NCI-H526 treated with DMSO at 0.1 percent for 48 hours (cell line): ENCODE results near the gene PBX4.
A peak's percentile ranks its signal among the peaks of the same experiment; 100 is the strongest.

Experiments used
- DNase-seq: peaks from one replicate; lab custom pipeline; 2025; lab: John Stamatoyannopoulos, UW

Gene PBX4

DNA sequence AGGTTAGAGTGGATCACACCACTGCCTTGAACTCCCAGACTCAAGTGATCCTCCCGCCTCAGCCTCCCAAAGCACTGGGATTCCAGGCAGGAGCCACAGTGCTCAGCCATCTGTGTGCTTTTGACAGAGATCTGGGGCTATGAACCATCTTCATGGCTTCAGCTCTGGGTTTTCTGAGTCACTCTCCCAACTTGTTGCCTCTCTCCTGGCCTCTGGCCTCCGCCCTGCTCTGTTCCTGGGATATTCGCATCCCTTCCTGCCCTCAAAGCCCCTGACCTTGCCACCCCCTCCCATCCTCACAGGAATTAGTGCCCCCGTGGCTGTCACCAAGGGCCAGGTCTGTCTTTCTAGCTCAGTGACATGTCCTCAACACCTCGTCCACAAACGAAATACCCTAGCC is 30.7 kb upstream of the PBX4 start:
- DNase-seq: no peak

DNA sequence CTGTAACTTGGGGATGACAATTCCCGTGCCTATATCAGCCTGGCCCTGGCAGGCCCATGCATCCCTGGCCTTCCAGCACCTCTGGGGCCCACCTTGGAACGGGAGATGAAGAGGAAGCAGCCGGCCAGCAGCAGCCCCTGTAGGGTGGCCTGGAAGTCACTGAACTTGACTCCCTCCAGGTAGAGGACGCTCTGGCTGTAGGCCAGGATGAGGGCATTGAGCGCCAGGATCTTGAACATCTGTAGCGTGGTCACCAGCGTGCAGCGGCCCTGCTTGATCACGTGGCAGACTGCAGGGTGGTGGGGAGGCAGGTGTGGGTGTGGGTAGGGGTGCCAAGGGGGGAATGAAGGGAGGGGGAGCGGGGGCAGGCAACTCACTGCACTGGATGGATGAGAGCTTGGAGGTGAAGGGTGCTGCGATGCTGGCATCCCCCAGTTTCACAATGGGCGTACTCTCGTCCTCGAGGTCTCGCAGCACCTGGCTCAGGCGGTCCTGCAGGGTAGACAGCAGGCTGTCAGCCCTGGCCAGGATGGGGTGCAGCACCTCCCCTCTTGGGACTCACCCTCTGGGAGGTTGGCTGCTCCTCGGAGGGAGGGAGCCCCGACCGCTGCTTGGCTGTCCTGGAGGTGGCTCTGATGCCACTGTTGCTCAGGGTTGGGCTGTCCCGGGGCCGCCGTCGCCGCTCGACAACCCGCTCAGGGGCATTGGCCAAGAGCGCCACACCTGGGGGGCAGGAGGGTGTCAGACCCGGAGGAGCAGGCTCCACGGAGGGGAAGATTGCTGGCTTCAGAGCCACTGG is 28.7 kb upstream of the PBX4 start:
- DNase-seq: no peak

DNA sequence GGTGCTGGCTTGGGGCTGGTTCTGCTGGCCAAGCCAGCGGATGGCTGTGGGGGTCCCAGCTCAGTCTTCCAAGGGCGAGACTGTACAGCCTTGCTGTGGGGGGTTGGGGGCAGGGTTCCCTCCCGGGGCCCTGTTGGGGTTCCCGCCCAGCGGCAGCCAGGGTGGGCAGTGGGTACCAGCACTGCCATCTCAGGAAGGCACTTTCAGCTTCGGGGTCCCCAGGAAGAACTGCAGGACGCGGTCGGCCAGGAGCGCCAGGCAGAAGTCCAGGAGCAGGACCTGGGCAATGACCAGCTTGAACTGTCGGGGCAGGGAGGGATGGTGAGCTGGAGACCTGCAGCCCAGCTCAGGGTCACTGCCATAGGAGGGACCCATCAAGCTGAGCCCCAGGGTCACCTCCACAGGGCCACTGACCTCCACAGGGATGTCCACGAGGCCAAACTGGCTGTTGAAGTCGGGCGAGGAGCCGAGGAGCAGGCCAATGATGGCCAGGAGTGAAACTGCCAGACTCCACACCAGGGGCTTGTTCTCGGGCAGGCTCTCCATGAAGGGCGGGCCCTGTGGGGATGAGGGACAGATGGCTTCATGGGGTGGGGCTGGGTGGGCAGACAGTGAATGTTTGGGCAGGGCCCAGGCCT is 26.9 kb upstream of the PBX4 start:
- DNase-seq: no peak

DNA sequence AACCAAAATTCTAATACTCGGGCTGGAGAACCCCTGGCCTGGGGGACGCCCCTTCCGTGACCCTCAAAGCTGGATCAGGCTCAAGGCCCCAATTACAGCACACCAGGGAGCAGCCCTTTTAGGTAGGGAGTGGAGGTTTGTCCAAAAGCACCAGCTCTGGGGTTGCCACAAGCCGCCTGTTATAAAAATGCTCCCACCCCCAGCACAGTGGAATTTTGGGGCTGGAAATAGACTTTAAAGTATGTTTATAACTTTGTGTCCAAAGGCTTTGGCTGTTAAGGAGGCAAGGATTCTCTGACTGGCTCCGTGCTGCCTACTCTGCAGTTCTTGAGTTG is 25.5 kb upstream of the PBX4 start:
- no peak for DNase-seq

DNA sequence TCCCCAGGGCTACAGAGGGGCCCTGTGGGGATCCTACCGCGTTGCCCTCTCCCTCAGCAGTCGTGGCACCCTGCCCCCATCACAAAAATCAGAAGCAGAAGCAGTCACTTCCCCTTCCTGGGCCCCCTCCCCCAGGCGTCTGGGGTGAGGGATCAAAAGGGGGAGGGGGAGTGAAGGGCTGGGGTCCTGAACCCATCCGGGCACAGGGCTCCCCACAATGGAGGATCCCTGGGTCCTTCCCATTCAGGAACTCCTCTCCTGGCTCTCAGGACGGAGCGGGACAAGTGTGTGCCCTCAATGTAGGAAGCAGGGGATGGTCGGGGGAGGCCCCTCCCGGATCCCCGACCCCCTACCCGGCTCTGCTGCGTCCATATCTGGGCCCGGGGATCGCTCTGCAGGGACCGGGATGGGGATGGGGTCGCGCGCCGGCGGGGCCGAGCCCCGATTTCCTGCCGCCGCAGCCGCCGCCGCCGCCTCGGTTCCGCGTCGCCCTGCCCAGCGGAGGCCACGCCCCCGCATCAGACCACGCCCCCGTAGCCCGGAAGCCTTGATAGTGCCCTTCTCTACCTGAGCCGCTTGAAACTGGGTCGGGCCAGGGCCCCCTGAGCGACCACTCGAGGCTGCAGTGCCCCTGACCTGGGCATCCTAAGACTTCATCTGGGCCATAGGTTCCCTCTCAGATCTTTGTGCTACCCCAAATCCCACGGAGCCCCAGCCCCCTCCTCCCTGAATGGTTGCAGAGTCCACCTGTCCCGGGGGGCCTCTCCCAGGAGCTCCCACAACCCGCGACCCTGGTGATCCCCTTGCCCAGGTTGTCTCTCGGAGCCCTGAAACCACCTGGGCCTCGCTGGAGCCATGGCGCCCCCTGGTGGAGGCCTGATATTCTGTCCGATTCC is 24.9 kb upstream of the PBX4 start, which contains the start of gene GMIP:
Gene GMIP (minus strand): TSS at position 500 of the 896 bp plus-strand sequence. CDS start 128 bp downstream, at position 372.
- peak; percentile 24 for DNase-seq

DNA sequence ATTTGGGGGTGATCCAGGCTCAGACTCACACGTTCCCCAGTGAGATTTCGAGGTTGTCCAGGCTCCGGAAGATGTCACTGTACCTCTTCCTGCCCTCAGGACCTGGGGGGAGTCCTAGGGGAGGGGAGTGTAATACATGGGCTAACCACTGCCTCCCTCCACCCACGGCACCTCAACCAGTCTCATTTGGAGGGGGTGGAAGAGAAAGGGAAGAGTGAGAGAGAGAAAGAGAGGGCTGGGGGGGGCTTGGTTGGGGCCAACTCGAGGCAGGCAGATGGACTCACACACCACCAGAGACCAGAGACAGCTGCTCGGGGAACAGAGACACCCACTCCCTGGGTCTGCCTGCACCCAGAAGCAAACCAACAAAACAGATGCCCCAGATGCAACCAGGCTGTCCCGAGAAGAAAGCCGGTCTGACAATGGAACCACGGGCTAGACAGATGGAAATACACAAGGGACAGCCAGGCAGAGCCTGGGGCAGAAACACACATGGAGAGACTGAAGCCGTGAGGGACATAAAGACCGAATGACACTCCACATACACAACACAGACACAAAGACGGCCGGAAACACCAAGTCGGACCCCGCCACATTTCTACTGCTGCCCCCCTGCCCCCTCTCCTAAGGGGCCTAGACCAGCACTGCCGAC is 24.1 kb upstream of the PBX4 start:
- DNase-seq: no peak

DNA sequence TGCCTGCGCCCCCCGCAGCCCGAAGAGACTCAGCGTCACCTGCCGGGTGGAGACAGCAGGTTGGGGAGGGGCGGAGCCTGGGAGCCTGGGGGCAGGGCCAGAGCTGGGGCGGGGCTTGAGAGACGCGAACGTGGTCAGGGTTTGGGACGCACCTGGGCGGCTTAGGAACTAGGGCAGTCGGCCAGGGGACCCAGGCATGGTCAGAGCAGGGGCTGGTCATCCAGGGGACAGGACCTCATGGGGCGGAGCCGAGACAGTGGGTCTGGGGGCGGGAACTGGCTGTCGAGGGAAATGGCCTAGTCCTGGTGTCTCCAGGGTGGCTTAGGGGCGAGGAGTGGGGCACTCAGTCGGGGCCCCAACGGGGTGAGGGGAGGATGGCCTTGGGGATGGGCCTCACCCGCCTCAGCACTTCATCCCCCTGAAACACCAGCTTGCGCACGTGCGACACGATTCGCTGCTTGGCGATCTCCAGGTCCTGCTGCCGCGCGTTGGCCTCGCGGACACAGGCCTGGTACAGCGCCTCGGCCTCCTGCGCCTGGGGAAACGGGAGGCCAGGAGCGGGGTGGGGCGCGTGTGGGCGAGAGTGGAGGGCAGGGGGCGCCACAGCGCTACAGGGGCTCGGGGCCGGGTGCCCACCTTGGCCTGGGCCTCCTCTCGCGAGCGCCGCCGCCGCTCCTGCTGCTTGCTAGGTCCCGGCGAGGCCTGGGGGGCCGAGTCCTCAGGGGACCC is 19.2 kb upstream of the PBX4 start:
- no peak for DNase-seq

DNA sequence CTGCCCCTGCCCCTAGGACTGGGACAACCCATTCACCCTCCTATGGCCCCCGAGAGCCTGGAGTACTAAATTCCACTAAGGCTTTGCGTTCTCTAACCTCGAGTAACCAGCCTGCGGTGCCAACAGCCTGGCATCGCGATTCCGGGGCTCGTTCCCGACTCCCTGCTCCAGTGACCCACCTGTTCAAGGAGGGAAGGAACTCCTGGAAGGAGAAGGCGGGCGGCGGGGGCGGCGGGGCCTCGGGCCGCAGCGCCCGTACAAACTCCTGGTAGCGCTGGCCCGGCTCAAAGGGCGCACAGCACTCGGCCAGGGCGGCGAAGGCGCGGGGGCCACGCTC is 18.7 kb upstream of the PBX4 start:
- no peak for DNase-seq

DNA sequence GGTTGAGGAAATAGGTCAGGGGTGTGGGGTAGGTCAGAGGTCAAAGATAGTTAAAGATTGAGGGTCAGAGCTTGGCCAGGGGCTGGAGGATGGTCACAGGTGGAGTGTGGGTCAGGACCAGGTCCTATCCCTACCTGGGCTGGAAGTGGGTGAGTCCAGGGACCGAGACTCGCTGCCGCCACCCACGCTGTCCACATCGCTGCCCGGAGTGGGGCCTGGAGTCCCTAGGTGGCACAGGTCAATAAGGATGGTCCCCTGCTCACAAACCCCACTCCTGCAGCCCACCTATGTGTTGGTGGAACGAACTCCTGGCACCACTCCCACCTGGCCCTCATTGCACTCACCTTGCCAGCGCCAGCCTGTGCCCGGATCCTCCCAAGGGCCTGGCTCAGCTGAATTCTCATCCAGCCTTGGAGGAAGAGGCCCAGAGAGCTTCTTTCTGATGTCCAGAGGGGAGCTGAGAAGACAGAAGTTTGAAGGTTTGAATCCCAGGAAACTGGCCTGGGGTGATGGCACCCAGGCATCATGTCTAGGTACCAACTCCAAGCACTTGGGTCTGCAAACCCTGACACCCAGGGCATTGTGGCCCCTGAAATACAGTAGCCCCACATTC is 18.2 kb upstream of the PBX4 start:
- no peak for DNase-seq

DNA sequence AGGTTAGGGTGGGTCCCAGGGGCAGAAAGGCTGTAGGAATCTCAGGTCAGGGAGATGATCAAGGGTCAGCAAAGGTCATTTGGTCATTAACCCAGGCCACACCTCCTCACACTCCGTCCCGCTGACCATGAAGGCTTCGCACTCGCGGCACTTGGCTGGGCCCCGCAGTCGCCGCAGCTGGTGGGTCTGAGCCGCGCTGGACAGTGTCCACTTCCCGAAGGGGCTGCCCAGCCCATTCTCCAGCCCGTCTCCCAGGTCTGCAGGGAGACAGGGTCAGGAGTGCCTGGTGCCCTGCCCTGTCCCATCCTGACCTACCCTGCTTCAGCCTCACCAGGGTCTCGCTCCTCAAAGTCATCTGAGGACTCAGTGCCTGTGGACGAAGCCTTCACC is 16.8 kb upstream of the PBX4 start:
- no peak for DNase-seq

DNA sequence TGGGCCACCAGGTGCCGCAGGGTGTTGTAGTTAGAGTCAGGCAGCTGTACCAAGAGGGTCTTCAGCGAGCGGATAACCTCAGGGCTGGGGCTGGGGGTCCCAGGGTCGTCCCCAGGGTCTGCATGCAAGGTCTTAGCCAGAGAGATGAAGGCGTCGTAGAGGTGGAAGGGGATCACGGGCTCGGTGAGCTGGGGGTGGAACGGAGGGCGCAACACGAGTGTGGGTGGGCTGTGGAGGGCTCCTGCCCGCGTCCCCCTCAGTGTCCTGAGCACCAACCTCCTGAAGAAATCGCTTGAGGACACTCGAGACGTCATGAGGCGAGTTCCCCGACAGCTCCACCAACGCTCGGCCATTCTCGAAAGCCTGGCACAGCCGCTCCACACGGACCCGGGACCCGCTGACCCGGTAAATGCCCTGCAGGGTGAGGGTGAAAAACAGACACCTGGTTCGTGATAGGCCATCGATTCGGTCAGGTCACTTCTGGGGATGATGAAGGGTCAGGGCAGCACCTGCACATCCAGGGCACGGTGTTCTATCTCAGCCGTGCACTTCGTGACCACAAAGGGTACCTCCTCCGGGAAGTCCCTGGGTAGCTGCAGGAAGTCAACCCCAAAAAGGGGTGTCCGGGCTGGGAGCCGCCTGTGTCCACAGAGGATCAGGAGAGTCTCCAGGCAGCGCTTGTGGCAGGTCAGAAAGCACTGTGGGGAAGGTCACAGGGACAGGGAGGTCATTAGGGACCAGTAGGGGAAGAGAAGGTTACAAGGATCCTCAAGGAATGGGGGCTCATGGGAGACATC is 16.2 kb upstream of the PBX4 start:
- DNase-seq: no peak

DNA sequence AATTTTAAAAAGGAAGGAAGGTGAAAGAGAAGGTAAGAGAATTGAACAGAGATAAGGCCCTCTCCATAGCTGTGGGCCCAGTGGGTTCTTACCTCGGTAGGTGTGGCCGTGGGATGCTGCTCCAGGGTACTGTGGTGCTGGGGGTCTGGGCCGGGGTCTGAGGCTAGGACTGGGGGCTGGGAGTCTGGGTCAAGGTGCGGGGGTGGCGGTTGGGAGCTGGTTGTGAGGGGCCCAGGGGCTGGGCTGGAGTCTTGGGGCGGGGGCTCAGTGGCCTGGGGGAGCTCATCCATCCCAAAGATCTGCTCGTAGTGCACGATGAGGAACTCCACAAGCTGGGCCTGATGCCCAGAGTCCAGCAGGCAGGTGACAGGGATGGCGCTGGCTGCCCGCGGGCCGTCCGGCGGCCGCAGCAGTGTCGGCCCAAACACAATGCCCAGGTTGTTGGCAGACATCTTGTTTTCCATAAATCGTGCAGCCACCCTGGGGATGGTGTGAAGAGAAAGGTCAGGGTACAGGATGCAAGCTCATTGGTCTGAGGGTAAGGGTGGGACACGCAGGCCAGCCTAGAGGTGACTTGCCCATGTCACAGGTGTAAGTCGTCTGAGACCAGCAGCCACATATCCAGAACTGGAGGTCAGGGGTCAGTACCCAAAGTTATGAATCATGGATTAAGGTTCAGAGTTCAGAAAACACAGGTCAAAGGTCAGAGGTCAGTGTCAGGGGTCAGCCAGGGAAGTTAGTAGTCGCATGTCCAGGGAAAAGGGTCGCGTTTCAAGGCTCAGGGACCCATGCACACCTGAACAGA is 15.4 kb upstream of the PBX4 start:
- no peak for DNase-seq

DNA sequence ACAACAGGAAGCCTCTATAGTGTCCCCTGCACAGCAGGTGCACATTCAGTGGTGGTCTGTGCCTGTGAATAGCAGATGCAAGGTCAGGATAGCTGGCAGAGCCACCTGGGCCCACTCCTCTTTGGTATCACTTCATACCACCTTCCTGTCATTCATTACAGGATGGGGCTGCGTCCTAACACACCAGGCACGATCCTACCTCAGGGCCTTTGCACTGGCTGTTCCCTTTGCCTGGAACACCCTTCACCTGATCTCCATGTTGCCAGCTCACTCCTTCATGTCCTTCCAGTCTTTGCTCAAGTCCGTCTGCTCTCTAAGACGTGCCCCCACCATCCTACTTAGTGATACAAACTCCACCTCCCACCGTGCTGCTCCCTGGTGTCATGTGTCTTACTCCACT is 14.2 kb upstream of the PBX4 start:
- no peak for DNase-seq

DNA sequence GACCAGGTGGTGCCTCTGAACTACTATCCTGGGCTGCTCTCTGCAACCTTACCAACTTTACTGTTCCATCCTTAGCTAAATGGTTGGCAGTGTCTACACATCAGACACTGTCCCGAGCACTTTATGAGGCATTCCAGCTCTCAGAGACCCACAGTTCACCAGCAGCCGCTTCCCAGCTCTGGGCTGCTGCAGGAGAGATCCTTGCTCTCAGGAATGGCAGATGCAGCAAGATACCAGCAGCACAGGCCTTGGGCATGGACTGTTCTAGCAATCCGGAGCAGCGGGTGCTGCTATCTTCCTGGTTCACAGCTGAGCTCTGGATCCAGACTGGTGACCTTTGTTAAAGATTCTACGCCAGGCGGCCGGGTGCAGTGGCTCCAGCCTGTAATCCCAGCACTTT is 12.9 kb upstream of the PBX4 start:
- DNase-seq: no peak

DNA sequence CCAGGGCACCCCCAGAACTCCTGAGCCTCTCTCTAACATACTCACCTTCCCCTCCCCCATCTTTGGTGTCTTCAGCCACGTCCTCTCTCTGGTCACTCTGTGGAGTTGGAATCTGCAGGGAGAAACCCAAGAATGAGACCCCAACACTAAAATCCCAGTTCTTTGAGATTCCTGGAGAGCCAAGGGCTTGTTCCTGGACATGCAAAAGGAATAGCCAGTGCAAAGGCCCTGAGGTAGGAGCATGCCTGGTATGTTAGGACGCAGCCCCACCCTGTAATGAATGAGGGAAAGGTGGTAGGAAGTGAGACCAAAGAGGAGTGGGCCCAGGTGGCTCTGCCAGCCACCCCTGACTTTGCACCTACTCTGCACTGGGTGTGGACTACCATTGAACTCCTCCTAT is 11.9 kb upstream of the PBX4 start:
- DNase-seq: no peak

DNA sequence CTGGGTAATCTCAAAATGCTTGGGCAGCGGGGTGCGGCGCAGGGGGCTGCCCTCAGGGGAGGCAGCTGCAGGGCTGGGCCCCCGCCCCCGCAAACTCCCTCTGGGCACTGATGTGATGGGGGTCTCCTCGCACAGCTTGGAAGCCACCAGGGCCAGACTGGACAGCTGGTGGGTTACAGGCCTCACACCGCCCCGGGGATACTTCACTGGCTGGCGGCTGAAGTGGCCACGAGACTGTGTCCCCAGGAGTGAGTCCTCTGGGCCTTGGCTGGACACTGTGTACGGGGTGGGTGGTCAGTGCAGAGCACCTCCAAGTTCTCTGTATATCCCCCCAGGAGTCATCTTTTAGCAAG is 11.6 kb upstream of the PBX4 start:
- DNase-seq: no peak

DNA sequence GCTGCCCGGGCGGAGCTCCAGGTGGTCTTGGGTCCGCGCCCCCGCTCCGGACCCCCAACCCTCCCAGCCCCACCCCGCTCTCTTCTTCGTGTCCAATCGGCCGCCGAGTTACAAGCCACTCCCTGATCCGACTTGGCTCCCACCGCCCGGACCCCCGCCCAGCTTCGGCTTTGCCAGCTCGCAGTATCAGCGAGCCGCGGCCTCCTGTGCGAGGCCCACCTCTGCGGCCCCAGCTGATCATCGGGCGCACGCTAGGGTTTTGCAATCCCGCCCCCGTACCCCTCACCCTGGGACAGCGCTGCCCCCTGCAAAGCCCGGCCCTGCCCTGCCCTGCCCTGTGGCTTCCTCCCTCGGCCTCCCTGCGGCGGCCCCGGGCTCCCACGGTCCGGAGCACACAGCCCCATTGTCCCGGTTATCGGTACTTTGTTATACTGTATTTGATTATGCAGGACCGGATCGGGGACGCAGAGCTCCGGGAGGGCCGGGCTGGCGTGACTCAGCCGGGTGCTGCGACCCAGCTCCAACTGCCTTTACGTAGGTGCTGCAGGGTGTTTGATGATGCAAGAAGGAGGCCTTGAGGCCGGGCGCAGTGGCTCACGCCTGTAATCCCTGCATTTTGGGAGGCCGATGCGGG is 10.1 kb upstream of the PBX4 start:
- DNase-seq: peak; percentile 6

DNA sequence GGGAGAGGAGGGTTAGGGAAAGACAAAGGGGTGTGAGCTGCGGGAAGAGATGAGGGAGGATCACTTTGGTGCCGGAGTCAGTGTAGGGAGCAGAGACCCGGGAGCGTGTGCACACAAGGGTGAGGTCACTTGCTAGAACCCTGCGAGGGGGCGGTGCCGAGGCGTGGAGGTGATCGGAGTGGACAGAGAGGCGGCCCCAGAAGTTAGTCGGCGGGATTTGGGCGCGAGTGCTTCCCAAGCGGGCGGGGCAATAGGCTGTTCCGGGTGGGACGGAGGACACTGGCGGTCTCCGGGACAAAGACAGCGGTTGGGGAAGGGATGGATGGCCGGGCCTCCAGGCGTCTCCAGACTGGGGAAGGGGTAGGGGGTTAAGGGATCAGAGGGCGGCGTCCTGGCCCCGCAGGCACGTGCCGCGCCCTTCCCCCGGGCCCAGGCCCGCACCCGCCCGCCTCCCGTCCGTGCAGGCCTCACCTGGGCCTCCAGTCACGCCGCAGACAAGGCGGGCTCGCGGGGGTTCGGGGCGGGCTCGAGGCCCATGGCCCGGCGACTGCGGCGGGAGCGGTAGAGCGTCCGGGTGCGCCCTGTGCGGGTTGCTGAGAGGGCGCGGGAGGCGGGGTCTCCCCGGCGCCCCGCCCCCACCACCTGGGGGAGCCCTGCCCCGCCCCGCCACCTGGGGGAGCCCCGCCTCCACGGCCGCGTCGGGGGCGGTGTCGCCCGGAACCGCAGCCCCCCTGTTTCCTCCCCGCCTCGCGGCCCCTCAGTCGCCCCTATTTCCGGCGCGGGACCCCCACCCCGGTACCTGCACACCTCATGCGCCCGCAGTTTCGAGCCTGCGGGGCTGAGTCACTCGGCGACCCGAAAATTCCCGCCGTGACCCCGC is 9.4 kb upstream of the PBX4 start, which contains the start of gene LPAR2:
Gene LPAR2 (minus strand): TSS at position 600 of the 880 bp plus-strand sequence. CDS start 945 bp downstream, outside the sequence.
- no peak for DNase-seq
